ENCODE data around the gene UPF2. TPM values are rescaled to one million over a fixed set of nuclear protein-coding genes. Genes with fewer than 3 reads are reported as not detected.

UPF2 gene
- total RNA-seq = 10 to 100 TPM; 29.3 to 33.2 (median 30.1) TPM
- total RNA-seq (2013) = 48.9 TPM

GRCh38 chr10:12042797-12043651 lies at the start of gene UPF2:
Gene UPF2, minus strand, starts transcription at chr10:12042809. Its CDS starts 7,386 bp downstream, at chr10:12035423.
- Mint-ChIP-seq H3K9me3 (no peaks in the 10 kb centered on the region), H3K27ac (peak within 1 kb of the TSS; percentile 97 to 98), H3K4me1 (peaks cover 27 to 34% of the 10 kb centered on the region in 2 donors), H3K27me3 (ENCODE audit: low read depth in 2 of 2) (no peaks in the 10 kb centered on the region), H3K36me3 (no peaks in the 10 kb centered on the region), H3K4me3 (peak within 1 kb of the TSS; percentile 98)
- no peaks in the 10 kb centered on the region for H3K27me3 ChIP-seq (ENCODE audit: control insufficient read depth, insufficient read depth, low read length)
- no peaks in the 10 kb centered on the region for H3K9me3 ChIP-seq (ENCODE audit: control insufficient read depth, insufficient read depth, low read length)
- intact Hi-C loops (cut with micrococcal nuclease) = loop anchor here (1.0 to 2.0 kb wide), 2 partner anchors 25 to 152 kb away; partner anchors contain the start of genes DHTKD1 and NUDT5
- ATAC-seq (peak; percentile 85 to 93 (median 88)), DNase-seq (peak; percentile 88 to 98)
- peak within 1 kb of the TSS; percentile 95 for H3K27ac ChIP-seq (ENCODE audit: low read length)
- peaks cover 12% of the 10 kb centered on the region for H3K4me1 ChIP-seq (ENCODE audit: control insufficient read depth, insufficient read depth, low read length)
- no peak for TF ChIP-seq CTCF (IDR thresholded peaks at IDR 0.05)
- no peaks in the 10 kb centered on the region for H3K36me3 ChIP-seq (ENCODE audit: control insufficient read depth, insufficient read depth, low read length)
- H3K4me3 ChIP-seq (ENCODE audit: low read length) = peak within 1 kb of the TSS; percentile 100
- 1% methylated on average over 48 of the region's 56 CpGs for WGBS (ENCODE audit: insufficient coverage)

- Mint-ChIP-seq H3K27me3 (ENCODE audit: low read depth in 2 of 2) (no peaks in the 10 kb centered on the region), H3K36me3 (no peaks in the 10 kb centered on the region), H3K9me3 (no peaks in the 10 kb centered on the region), H3K4me3 (no peak overlapping the region), H3K27ac (no peak overlapping the region), H3K4me1 (no peaks in the 10 kb centered on the region)
- intact Hi-C loops (cut with micrococcal nuclease) = no loop called here
- Histone ChIP-seq H3K27me3 (ENCODE audit: control insufficient read depth, insufficient read depth, low read length) (no peaks in the 10 kb centered on the region), H3K9me3 (ENCODE audit: control insufficient read depth, insufficient read depth, low read length) (no peaks in the 10 kb centered on the region), H3K4me1 (ENCODE audit: control insufficient read depth, insufficient read depth, low read length) (no peaks in the 10 kb centered on the region), H3K27ac (ENCODE audit: low read length) (no peak overlapping the region), H3K4me3 (ENCODE audit: low read length) (no peak overlapping the region), H3K36me3 (ENCODE audit: control insufficient read depth, insufficient read depth, low read length) (peaks cover 44% of the 10 kb centered on the region)
- no peak for ATAC-seq
- no peak for DNase-seq
- WGBS (ENCODE audit: insufficient coverage) = 92% methylated on average over 2 of the region's 4 CpGs
- no peak for TF ChIP-seq CTCF (IDR thresholded peaks at IDR 0.05)
Measured at GRCh38 chr10:12091421-12091820, 48.8 kb upstream of the UPF2 start.

GRCh38 chr10:12088919-12089318 lies 46.3 kb upstream of the UPF2 start:
- Mint-ChIP-seq H3K36me3 (no peaks in the 10 kb centered on the region), H3K4me1 (no peaks in the 10 kb centered on the region), H3K27me3 (ENCODE audit: low read depth in 2 of 2) (no peaks in the 10 kb centered on the region), H3K9me3 (no peaks in the 10 kb centered on the region), H3K27ac (no peak overlapping the region), H3K4me3 (no peak overlapping the region)
- ATAC-seq (no peak), DNase-seq (no peak)
- WGBS (ENCODE audit: insufficient coverage) = 95% methylated on average over 14 of the region's 14 CpGs
- intact Hi-C loops (cut with micrococcal nuclease) = no loop called here
- Histone ChIP-seq H3K4me3 (ENCODE audit: low read length) (no peak overlapping the region), H3K27ac (ENCODE audit: low read length) (no peak overlapping the region), H3K27me3 (ENCODE audit: control insufficient read depth, insufficient read depth, low read length) (no peaks in the 10 kb centered on the region), H3K36me3 (ENCODE audit: control insufficient read depth, insufficient read depth, low read length) (peaks cover 46% of the 10 kb centered on the region), H3K9me3 (ENCODE audit: control insufficient read depth, insufficient read depth, low read length) (no peaks in the 10 kb centered on the region), H3K4me1 (ENCODE audit: control insufficient read depth, insufficient read depth, low read length) (no peaks in the 10 kb centered on the region)
- TF ChIP-seq CTCF (IDR thresholded peaks at IDR 0.05) = no peak
